Adipose tissue (tissue), 3 donors: ENCODE results near the gene ESD. TPM values are rescaled to one million over a fixed set of nuclear protein-coding genes. Genes with fewer than 3 reads are reported as not detected.

Experiments
- H3K27ac ChIP-seq: one replicate; pipeline ENCODE4 v1.5.1; 2013; ENCODE audit warnings: low read depth, low read length
- WGBS, 3 donors: extraction: QIAGEN DNeasy Blood & Tissue Kit; methylation state at CpG; one replicate each; pipeline ENCODE4 v1.1.7; 2013; 5-methylcytosine and 5-hydroxymethylcytosine counted together
- polyA plus RNA-seq, 3 donors: library from polyadenylated mRNA; stranded (reverse); fragments of 200-250 nt; gene quantifications; one replicate each; pipeline ENCODE4 v1.2.3, GENCODE V29; 2013
- donor health status: healthy with polysubstance abuse.
- donor health status: Bipolar disorder and iron deficiency.
- donor health status: healthy.

ESD gene
- polyA plus RNA-seq, 3 donors, result 49.9 to 171 (median 110) TPM

DNA sequence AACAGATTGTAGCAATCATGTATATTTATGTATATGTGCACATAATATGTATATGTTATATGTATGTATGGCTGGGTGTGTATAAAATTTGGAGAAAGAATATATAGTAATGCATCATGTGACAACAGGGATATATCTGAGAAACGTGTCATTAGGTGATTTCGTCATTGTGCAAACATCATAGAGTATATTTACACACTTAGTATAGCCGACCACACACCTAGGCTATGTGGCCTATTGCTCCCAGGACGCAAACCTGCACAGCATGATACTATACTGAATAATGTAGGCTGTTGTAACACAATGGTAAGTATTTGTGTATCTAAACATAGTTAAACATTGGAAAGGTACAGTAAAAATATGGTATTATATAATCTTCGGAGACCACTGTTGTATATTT lies 43.8 kb downstream of the ESD start:
- 67 to 85% (median 81%) methylated on average over 5 of the region's 5 CpGs for WGBS, 3 donors
- H3K27ac ChIP-seq, result no peak overlapping the region

DNA sequence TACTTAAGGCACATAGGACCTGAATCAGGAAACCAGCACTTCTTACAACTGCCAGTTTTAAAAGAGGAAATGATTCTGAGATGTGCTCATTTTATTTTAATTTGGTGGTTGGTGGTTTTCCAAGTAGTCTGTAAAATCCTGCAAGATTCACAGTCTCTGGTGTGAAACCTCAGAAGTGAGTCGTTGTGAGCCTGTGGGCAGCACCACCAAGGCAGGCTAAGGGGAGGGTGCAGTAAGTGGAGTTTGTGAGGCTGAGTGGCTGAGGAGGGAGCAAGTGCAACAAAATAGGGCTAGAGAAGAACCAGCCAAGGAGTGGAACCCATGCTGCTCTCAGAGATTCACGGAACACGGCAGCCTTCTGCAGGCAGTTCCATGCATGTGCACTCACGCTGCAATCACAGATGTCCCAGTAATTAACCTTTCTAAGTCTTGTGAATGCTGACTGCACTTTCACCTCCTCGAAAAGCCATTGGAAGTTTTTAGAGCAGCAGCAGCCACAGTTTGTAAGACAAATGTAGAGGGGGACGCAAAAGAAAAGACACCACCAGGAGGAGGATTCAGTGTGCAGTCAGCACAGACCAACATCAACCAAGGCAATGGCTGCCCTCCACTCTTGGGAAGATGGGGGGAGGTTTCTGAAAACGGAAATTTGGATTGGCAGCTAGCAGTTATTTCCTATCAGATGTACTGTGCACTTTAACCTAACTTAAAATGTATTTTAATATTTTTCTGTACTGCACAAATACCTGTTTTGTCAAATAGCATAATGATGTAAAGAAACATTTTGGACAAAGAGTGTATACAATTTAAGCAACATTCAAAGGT lies 44.9 kb downstream of the ESD start:
- 37 to 75% (median 38%) methylated on average over 7 of the region's 7 CpGs for WGBS, 3 donors
- no peak overlapping the region for H3K27ac ChIP-seq

DNA sequence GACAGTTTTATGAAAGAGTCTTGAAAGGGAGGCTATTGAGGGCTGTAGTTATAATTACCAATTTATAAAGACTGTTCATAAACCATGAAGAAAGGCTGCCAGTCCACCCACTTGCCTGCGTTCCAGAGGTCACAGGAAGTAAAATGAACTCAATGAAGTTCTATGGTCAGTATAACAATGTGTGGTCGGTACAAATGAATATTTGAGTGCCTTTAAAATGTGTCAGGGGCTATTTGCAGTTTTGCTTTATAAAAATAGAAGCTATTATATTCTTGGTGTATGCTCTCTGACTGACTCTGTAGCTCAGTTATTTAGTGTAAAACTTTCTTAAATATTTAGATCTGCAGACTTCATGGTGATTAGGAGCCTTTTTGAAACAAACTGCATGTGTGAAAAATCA lies 47.0 kb downstream of the ESD start:
- 58 to 60% (median 59%) methylated on average over 2 of the region's 2 CpGs for WGBS, 3 donors
- no peak overlapping the region for H3K27ac ChIP-seq

DNA sequence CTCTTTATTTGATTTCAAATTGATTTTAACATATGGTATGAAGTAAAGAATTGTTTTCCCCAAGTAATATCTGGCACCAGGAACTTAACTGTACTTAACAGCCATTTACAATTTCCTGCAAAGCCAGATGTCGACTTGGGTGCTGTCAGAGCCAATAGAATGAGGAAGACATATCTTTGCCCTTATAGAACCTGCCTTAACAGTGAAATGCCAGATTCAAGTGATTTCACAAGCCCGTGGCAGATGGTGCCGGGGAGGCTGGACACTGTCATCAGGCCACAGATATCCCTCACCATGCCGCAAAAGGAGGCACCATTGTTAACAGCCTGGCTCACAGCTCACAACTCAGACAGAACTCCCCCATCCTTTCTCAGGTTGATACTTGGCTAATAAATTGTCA lies 48.7 kb downstream of the ESD start:
- WGBS, 3 donors, result 56 to 80% (median 66%) methylated on average over 4 of the region's 4 CpGs
- H3K27ac ChIP-seq, result no peak overlapping the region

DNA sequence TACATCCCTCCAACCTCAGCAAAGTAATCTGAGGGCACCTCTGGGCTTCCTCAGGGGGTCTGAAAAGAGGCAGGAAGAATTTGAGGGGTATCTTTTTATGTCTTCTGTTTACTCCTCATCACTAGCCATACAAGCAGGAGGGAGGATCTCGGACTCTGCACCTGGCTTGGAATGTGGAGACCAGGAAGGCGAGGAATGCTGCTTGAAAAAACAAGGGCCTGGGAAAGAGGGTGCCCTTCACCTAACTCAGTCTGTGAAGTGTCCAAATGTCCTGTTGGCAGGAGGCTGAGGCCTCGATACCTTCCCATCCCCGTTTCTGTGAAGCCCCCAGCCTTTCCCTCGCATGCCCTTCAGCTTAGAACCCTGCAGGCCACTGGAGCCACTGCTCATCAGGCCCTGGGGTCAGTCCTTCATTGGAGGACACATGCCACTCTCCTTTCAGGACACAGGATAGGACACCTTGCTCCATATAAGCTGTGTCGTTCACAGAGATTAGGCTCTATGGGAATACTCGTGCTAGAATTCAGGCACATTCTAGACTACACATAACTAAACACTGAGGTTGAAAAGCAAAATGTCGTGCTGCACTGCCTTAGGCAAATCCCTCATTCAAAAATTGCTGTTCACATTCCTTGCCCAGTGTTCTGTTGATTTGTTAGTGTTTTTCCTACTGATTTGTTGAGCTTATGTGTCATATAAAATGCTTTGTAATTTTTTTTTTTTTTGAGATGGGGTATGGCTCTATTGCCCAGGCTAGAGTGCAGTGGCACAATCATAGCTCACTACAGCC lies 49.7 kb downstream of the ESD start:
- 96 to 99% (median 97%) methylated on average over 8 of the region's 8 CpGs for WGBS, 3 donors
- no peak overlapping the region for H3K27ac ChIP-seq

DNA sequence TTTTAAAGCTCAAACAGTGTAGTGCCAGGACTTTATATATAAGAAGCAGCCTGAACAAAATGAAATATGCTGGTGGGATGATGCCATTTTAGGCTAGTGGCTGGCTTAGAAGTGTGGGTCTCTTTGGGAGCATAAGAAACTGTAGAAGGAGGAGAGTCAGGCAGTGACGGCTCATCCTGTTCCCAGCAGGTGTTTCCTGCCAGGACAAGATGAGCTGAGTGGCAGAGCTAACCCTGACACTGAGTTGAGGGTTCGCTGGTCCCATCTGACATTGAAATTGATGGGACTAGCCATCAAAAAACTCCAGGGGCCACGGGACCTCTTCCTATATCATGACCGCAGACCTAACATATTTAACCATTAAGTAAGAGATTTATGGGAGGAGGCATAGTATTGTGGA lies 51.3 kb downstream of the ESD start:
- WGBS, 3 donors, result 61 to 86% (median 67%) methylated on average over 4 of the region's 4 CpGs
- H3K27ac ChIP-seq, result no peak overlapping the region

DNA sequence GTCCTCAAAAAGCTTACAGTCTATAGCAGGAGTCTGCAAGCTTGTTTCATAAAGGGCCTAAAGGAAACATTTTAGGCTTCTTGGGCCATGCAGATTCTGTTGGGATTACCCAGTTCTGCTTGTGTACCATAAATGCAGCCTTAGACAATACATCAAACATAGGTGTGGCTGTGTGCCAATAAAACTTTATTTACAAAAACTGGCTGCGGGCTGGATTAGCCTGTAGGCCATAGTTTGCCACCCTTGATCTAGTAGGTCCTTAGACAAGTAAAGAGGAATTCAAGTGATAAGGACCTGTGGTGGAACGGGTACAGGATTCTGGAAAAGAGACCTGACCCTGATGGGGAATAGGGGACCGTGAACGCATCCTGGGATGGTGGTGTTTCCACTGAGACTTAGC lies 51.9 kb downstream of the ESD start:
- no peak overlapping the region for H3K27ac ChIP-seq
- WGBS, 3 donors, result 96 to 98% (median 97%) methylated on average over 4 of the region's 4 CpGs

DNA sequence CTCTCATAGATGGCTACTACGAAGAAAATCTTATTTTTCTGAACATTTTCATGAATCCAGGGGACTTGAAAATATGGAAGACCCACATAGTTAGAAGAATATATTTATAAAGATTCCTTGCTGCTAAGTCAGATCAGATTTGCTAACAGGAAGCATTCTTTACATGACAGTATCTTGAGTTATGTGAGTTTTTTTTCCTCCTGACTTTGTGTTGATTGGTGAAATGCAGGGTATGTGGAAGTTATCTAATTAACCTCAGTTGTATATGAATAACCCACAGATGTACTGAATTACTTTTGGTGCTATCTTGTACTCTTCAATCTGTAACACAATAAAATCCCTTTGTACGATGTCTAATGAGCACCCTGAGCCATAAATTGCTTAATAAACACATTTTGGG lies 53.8 kb downstream of the ESD start:
- no peak overlapping the region for H3K27ac ChIP-seq
- 85 to 87% (median 85%) methylated on average over 2 of the region's 2 CpGs for WGBS, 3 donors

DNA sequence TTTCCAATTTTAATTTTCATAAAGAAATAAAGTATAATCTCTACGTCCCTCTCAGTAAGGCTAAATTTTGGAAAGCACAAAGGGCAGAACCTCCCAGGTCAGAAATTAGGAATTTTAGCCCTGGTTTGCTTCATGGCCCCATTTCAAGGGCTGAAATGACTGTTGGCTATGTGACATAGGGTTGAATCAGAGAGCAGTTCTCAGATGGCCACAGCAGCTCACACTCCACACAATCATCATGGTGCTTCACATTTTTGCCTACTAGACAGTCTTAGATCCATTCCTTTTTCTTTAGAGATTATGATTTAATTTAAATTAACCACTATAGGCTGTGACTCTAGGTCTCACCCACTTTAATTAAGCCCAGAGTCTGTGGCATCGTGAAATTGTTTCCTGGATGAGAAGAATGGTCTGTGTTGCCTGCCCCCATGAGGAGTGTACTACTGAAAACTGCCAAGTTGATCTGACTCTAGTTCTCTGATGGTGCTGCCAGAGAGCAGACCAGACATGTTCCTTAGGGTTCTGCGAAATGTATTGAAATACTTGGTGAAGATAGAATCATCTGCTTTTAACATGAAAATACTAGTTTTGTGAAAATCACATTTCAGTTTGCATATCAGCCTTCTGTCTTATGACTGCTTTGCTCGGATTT lies 57.4 kb downstream of the ESD start:
- H3K27ac ChIP-seq, result no peak overlapping the region
- 74 to 88% (median 80%) methylated on average over 4 of the region's 4 CpGs for WGBS, 3 donors

DNA sequence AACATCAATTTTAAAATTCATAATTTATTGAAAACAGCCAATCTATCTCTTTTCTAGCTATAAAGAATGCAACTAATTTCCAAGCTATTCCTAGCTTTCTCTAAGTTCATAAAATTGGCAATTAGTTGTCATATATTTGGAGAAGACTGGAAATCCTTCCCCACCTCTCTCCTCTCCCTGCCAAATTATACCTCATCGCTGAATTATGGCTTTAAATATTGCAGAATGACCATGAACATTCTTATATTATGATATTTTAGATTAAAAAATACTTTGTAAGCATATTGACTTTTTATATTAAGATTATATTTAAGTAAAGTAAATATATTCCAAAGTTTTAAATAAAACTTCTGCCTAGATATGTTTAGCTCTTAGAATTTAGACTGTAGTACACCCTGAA lies 58.2 kb downstream of the ESD start:
- 69 to 84% (median 79%) methylated on average over 1 of the region's 1 CpG for whole genome bisulfite sequencing, 3 donors
- H3K27ac ChIP-seq, result no peak overlapping the region

DNA sequence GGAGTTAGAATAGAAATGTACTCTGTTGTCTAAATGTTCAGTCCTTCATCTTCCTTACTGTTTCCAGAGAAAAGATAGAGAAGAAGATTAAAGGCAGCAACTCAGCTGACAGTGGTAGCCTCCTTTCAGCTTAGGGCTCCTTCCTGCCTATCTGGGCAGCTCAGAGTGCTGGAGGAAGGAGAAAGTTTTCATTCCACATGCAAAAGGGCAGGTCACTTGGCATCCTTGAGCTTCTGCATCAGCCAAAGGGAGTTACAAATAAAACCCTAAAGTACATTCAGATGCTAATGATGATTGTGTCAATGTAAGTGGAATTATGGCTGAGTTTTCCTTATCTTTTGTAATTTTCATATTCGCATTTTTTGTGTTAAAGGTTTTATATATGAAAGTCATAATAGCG lies 58.9 kb downstream of the ESD start:
- 55 to 90% (median 68%) methylated on average over 2 of the region's 2 CpGs for WGBS, 3 donors
- H3K27ac ChIP-seq, result no peak overlapping the region

DNA sequence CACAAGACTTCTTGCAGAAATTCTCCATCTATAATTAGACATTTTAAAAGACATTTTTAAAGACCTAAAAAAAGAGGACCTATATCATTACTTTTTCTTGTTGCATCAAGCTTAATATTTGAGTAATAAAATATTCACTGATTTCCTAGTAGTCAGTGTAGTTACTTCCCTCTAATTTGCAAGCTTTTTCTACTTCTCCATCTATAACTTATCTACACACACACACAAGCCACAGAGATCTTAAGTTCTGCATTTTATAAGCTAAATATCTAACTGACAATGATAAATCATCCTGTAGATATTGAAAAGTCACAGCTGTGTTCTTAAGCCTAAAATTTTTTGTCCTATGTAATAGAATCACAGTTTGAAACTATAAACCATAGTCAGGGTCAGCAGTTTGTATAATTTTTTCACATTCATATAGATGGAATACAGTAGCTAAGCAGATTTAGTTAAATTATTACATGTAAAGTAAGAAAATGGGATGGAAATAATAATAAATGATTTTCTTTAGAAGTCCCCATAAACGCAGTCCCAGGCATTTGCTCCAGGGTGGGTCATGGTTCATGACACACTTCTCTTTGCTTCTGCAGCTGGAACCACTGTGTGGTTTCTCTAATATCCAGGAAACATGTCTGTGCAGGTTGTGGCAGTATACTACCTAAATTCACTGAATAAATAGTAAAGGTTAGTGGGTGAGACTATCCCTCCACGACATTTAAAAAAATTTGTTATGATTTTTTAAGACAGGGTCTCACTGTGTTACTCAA lies 60.2 kb downstream of the ESD start:
- 55 to 88% (median 63%) methylated on average over 2 of the region's 2 CpGs for whole genome bisulfite sequencing, 3 donors
- H3K27ac ChIP-seq, result no peak overlapping the region

DNA sequence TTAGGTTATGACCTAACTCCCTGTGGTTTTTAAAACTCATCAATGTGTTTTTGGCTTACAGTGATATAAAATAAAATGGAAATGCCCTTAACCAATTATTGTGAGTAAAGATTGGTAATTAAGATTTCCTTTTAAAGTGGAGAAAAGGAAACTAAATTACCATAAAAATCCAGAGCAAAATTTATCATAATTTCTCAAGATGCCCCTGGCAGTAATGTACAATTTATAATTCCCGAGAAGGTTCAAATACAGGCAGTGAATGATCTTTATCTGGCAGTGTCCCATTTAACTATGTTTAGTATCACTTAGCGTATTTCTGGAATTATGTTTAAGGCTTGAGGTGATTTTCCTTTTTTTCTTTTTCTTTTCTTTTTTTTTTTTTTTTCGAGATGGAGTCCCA lies 61.5 kb downstream of the ESD start:
- WGBS, 3 donors, result 93 to 97% (median 93%) methylated on average over 3 of the region's 3 CpGs
- no peak overlapping the region for H3K27ac ChIP-seq

DNA sequence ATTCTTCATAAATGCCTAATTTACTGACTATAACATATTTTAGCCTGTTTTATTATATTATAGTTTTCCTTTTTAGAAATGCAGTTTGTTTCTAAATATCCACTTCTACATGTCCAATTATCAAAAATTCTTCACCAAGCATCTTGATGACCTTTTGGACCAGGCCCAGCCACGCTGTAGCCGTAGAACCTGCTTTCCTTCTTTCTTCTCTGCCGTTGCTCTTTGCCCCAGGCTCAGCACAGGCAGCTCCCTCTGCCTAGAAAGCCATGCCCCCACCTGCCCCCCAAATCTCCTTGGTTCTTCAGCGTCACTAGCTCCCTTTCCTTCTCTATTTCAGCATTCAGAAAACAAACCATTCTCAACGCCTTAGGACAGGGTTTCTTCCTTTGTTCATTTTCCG lies 65.4 kb downstream of the ESD start:
- 88 to 95% (median 90%) methylated on average over 6 of the region's 6 CpGs for WGBS, 3 donors

DNA sequence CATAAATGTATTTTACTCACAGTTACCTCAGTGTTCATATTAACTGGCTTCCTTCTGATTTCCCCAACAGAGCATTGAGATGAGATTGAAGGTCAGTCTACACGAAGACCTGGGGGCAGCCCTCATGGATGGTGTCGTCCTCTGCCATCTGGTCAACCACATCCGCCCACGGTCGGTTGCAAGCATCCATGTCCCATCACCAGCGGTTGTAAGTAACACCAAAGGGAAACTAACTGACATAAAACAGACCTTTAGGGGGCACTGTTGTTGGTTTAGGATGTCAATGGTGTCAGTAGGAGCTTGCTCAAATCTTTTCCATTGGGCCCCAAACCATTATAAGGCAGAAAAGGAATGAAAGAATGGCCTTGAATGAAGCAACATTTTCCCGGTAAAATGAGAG lies 68.2 kb downstream of the ESD start:
- H3K27ac ChIP-seq, result no peak overlapping the region
- 89 to 93% (median 93%) methylated on average over 7 of the region's 7 CpGs for WGBS, 3 donors

More for the DNA sequence above, 65.4 kb downstream of the ESD start:
- H3K27ac ChIP-seq, result no peak overlapping the region

DNA sequence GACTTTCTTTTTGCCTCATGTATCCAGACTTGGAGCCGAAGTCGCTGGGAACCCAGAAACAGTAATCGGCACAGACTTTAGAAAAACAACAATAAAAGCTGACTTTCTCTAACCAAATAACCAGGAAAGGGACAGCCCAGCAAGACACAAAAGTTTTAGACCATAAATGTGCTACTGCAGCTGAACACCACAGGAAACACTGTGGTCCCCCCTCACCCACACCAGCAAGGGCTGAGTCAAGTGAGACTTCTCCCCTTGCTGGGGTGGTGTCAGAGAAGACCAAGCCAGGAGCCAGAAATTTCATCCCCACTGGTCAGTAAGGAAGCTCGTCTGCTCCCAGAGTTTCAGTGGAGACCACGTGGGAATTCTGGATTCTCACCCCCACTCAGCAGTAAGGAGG lies 70.6 kb downstream of the ESD start:
- 88 to 91% (median 89%) methylated on average over 5 of the region's 5 CpGs for WGBS, 3 donors
- H3K27ac ChIP-seq, result no peak overlapping the region
